Uterus (tissue), 2 donors: Measurements from ENCODE around the gene RNGTT.

ENCODE experiments used
- POLR2A ChIP-seq, 2 donors: fragments of 450-650 bp; IDR thresholded peaks; one replicate each; pipeline ENCODE4 v1.6.1; 2016; ENCODE audit warnings: antibody characterized with exemption in 2 of 2, mild to moderate bottlenecking in 1 of 2, moderate library complexity in 1 of 2
- TF ChIP-seq, protein P1 (sequence below), 4 experiments: fragments of 200-600 bp in 2 of 4; fragments of 450-650 bp in 2 of 4; sonication (generic) in 2 of 4; IDR thresholded peaks; one replicate each; pipeline ENCODE4 v1.5.1; 2016 to 2019; ENCODE audit warnings: antibody characterized with exemption in 4 of 4, mild to moderate bottlenecking in 2 of 4, moderate library complexity in 1 of 4

DNA sequence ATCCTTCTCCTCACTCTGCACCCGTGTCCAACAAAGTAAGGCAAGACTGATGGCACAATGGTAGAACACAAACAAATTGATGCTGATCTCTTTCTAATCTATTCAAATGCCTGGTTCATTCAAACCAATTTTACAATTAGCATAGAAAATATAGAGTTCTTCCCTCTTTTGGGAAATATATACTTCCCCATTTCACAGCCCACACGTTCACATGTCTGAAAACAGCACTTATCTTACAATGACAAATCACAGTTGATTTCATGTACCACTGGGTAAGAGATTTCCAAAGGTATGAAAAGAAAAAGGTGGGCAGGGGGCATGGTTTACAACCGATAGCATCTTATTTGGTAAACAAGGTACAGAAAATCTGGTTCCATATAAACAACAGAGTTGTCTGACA, 137.6 kb downstream of the RNGTT start:
- TF ChIP-seq, protein P1, sequence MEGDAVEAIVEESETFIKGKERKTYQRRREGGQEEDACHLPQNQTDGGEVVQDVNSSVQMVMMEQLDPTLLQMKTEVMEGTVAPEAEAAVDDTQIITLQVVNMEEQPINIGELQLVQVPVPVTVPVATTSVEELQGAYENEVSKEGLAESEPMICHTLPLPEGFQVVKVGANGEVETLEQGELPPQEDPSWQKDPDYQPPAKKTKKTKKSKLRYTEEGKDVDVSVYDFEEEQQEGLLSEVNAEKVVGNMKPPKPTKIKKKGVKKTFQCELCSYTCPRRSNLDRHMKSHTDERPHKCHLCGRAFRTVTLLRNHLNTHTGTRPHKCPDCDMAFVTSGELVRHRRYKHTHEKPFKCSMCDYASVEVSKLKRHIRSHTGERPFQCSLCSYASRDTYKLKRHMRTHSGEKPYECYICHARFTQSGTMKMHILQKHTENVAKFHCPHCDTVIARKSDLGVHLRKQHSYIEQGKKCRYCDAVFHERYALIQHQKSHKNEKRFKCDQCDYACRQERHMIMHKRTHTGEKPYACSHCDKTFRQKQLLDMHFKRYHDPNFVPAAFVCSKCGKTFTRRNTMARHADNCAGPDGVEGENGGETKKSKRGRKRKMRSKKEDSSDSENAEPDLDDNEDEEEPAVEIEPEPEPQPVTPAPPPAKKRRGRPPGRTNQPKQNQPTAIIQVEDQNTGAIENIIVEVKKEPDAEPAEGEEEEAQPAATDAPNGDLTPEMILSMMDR (IDR thresholded peaks at IDR 0.05), result no peak
- TF ChIP-seq POLR2A (IDR thresholded peaks at IDR 0.05), result no peak
